HCT116 (cell line): Measurements from ENCODE around the gene ATRAID. TPM values are rescaled to one million over a fixed set of nuclear protein-coding genes. Genes with fewer than 3 reads are reported as not detected.

Source experiments
- ATAC-seq: fragments of 200-7000 bp; cut with Tn5 transposase; 2 replicates; pipeline ENCODE4 v1.9.1; 2020; ENCODE audit warnings: mild to moderate bottlenecking, moderate library complexity
- BruUV-seq: library from RNA; stranded (reverse); fragments of 400-500 nt; replicated peaks from 2 replicates; lab custom pipeline; 2021; lab: Mats Ljungman, UMichigan
- CTCF ChIA-PET: fragments of 300-600 bp; sonication (Branson Sonifier 250); formaldehyde crosslinking; loops from one replicate; lab custom pipeline; 2021; ENCODE audit warnings: antibody characterized with exemption; lab: Charles Lee
- POLR2A ChIA-PET: fragments of 300-600, 350-600 bp; sonication (Branson Sonifier 250); formaldehyde crosslinking; loops from one replicate; lab custom pipeline; 2021; ENCODE audit warnings: antibody characterized with exemption; lab: Charles Lee
- RAD21 ChIA-PET, 2 experiments: fragments of 300-600 bp; sonication (Branson Sonifier 250); formaldehyde crosslinking; loops; one replicate each; lab custom pipeline; 2023; ENCODE audit warnings: low total read pairs in 2 of 2; ENCODE audit not compliant: uncharacterized antibody in 2 of 2, unreplicated experiment in 2 of 2, low non-redundant PET in 1 of 2; lab: Charles Lee
- DNase-seq: peaks from one replicate; pipeline ENCODE4 v3.0.0-alpha.2; 2010; ENCODE audit warnings: low read depth, low spot score
- H2AFZ ChIP-seq: fragments of 200-600 bp; shearing (Covaris generic), sonication (generic); 2 replicates; pipeline ENCODE4 v1.6.1; 2017; ENCODE audit warnings: low read depth, mixed run types, mixed read lengths, antibody characterized with exemption, low read length; ENCODE audit not compliant: poor library complexity, severe bottlenecking
- H3K27ac ChIP-seq: 2 replicates; pipeline ENCODE4 v1.5.1; 2012; ENCODE audit warnings: low read depth, low read length
- H3K27me3 ChIP-seq: fragments of 200-600 bp; sonication (generic); 2 replicates; pipeline ENCODE4 v1.6.1; 2016; ENCODE audit warnings: mixed run types, low read length, mixed read lengths; ENCODE audit not compliant: insufficient read depth
- H3K36me3 ChIP-seq, 2 experiments: fragments of 200-500 bp in 1 of 2; fragments of 200-600 bp in 1 of 2; sonication (Bioruptor generic) in 1 of 2; sonication (generic) in 1 of 2; 2 replicates each; pipeline versions ENCODE4 v1.5.1 to v1.6.1; 2014 to 2016; ENCODE audit warnings: low read length in 2 of 2, inconsistent platforms in 1 of 2, mixed read lengths in 1 of 2, mixed run types in 1 of 2; ENCODE audit not compliant: insufficient read depth in 2 of 2, control insufficient read depth in 1 of 2
- H3K4me1 ChIP-seq, 2 experiments: fragments of 200-600 bp in 1 of 2; sonication (generic) in 1 of 2; 2 replicates each; pipeline versions ENCODE4 v1.5.1 to v1.6.1; 2012 to 2017; ENCODE audit warnings: low read length in 2 of 2, inconsistent platforms in 1 of 2, mild to moderate bottlenecking in 1 of 2, mixed read lengths in 1 of 2, mixed run types in 1 of 2, moderate library complexity in 1 of 2; ENCODE audit not compliant: insufficient read depth in 2 of 2, control insufficient read depth in 1 of 2
- H3K4me2 ChIP-seq: fragments of 200-600 bp; sonication (generic); 2 replicates; pipeline ENCODE4 v1.6.1; 2017; ENCODE audit warnings: mixed run types, low read length, mixed read lengths
- H3K4me3 ChIP-seq, 2 experiments: fragments of 200-600 bp in 1 of 2; sonication (generic) in 1 of 2; replicated peaks in 1 of 2; 2 replicates each; pipeline ENCODE4 v1.5.1; 2011 to 2016; ENCODE audit warnings: low read length in 2 of 2, control low read depth in 1 of 2, low read depth in 1 of 2, mild to moderate bottlenecking in 1 of 2, mixed read lengths in 1 of 2, mixed run types in 1 of 2
- H3K79me2 ChIP-seq: fragments of 200-600 bp; sonication (generic); 2 replicates; pipeline ENCODE4 v1.6.1; 2017; ENCODE audit warnings: mild to moderate bottlenecking, mixed run types, low read length, moderate library complexity, mixed read lengths; ENCODE audit not compliant: insufficient read depth
- H3K9ac ChIP-seq: fragments of 200-600 bp; sonication (generic); 2 replicates; pipeline ENCODE4 v1.6.1; 2016; ENCODE audit warnings: low read length, mixed read lengths
- H3K9me2 ChIP-seq: fragments of 200-600 bp; sonication (generic), shearing (Covaris generic); 2 replicates; pipeline ENCODE4 v1.6.1; 2017; ENCODE audit warnings: mixed run types, mild to moderate bottlenecking, moderate library complexity; ENCODE audit not compliant: insufficient read depth
- H3K9me3 ChIP-seq, 2 experiments: fragments of 200-500 bp in 1 of 2; fragments of 200-600 bp in 1 of 2; sonication (Bioruptor generic) in 1 of 2; sonication (generic) in 1 of 2; 2 replicates each; pipeline ENCODE4 v1.6.1; 2014 to 2017; ENCODE audit warnings: low read length in 2 of 2, mixed read lengths in 2 of 2, inconsistent platforms in 1 of 2, low read depth in 1 of 2, mild to moderate bottlenecking in 1 of 2, mixed run types in 1 of 2, moderate library complexity in 1 of 2; ENCODE audit not compliant: control insufficient read depth in 1 of 2, insufficient read depth in 1 of 2
- H4K20me1 ChIP-seq: fragments of 200-600 bp; sonication (generic), shearing (Covaris generic); 2 replicates; pipeline ENCODE4 v1.6.1; 2017; ENCODE audit warnings: mixed run types, mild to moderate bottlenecking, moderate library complexity; ENCODE audit not compliant: insufficient read depth
- EZH2 ChIP-seq: fragments of 200-600 bp; sonication (generic); IDR thresholded peaks from 2 replicates; pipeline ENCODE4 v1.6.1; 2017; ENCODE audit warnings: antibody characterized with exemption, mixed run types
- RAD21 ChIP-seq: IDR thresholded peaks from 2 replicates; pipeline ENCODE4 v1.6.1; 2012; ENCODE audit warnings: low read depth, mild to moderate bottlenecking
- intact Hi-C: fragments of 100-400 bp; cut with micrococcal nuclease; formaldehyde crosslinking; loops from 2 replicates; pipeline ENCODE4 v1.10.0; 2022
- total RNA-seq: library from RNA; stranded (reverse); gene quantifications from one replicate; pipeline ENCODE4 v1.2.1, GENCODE V29; 2021; ENCODE audit not compliant: unreplicated experiment
- TF ChIP-seq, protein P1 (sequence below), 3 experiments: fragments of 200-600 bp in 1 of 3; sonication (generic) in 1 of 3; IDR thresholded peaks in 2 of 3; conservative IDR thresholded peaks in 1 of 3; 2 replicates each; pipeline ENCODE4 v1.5.1; 2012 to 2017; ENCODE audit warnings: low read depth in 2 of 3, low read length in 2 of 3, antibody characterized with exemption in 1 of 3, borderline replicate concordance in 1 of 3, control low read depth in 1 of 3, mild to moderate bottlenecking in 1 of 3, mixed read lengths in 1 of 3, mixed run types in 1 of 3, moderate library complexity in 1 of 3; ENCODE audit not compliant: insufficient read depth in 1 of 3

The ATRAID gene
- total RNA-seq, 1 experiment from 2014 or later = 93.6 TPM

DNA sequence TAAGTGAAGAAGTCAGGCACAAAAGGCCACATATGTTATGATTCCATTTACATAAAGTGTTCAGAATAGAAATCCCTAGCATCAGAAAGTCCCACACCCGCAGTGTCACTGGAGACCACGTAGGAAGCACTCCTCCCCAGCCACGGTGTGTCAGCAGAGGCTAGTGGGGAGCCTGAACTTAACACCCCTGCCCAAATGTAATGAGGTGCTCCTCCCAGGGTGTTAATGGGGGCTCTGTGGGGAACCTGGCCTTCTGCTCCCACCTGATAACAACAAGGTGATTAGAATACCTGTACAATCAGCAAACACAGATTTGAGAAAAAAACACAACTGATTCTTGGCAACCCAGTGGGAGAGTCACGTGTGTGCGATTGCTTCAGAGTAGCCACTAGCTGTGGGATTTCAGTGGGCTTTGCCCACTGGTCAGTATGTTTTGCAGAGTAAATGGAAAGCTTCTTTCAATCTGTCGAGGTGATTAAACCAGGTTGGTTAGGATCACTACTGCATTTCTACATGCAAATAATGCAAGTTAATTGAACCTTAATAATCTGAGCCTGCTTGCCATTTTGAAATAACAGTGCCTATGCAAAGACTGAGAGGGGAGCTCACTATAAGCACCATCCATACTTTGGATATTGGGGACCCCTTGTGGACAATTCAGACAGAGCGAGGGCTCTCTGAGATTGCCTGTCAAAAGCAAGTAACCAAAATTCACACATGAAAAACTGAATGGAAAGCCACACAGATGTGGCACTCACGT, 20.6 kb upstream of the ATRAID start:
- Histone ChIP-seq H3K4me2 (no peak overlapping the region), H3K27me3 (no peaks in the 10 kb centered on the region), H3K79me2 (no peaks in the 10 kb centered on the region), H3K9me2 (no peaks in the 10 kb centered on the region), H3K27ac (no peak overlapping the region), H3K36me3 (no peaks in the 10 kb centered on the region), H3K9ac (no peak overlapping the region), H4K20me1 (no peaks in the 10 kb centered on the region), H2AFZ (peak overlapping the region; percentile 27), H3K4me1 (no peaks in the 10 kb centered on the region), H3K4me3 (no peak overlapping the region), H3K9me3 (no peaks in the 10 kb centered on the region)
- intact Hi-C loops = loop anchor here (1.0 to 10.0 kb wide), 2 partner anchors 93 to 226 kb away; no protein-coding TSS in a partner anchor
- ATAC-seq = peak; percentile 97
- TF ChIP-seq RAD21 (peak; percentile 85), EZH2 (no peak)
- TF ChIP-seq, protein P1, sequence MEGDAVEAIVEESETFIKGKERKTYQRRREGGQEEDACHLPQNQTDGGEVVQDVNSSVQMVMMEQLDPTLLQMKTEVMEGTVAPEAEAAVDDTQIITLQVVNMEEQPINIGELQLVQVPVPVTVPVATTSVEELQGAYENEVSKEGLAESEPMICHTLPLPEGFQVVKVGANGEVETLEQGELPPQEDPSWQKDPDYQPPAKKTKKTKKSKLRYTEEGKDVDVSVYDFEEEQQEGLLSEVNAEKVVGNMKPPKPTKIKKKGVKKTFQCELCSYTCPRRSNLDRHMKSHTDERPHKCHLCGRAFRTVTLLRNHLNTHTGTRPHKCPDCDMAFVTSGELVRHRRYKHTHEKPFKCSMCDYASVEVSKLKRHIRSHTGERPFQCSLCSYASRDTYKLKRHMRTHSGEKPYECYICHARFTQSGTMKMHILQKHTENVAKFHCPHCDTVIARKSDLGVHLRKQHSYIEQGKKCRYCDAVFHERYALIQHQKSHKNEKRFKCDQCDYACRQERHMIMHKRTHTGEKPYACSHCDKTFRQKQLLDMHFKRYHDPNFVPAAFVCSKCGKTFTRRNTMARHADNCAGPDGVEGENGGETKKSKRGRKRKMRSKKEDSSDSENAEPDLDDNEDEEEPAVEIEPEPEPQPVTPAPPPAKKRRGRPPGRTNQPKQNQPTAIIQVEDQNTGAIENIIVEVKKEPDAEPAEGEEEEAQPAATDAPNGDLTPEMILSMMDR (IDR thresholded peaks at IDR 0.05 in 2 of 3, conservative IDR thresholded peaks at IDR 0.05 in 1 of 3; ENCODE audit: borderline replicate concordance in 1 of 3, insufficient read depth in 1 of 3, low read depth in 2 of 3, low read length in 2 of 3) = peak; percentile 71 to 87 (median 74)
- CTCF ChIA-PET = interaction anchor here (0.6 to 1.6 kb wide), 15 partner anchors 12 to 248 kb away, joined by 3 to 9 read pairs (median 4); partner anchors contain the start of genes ATRAID and SLC5A6
- POLR2A ChIA-PET = no interaction called here
- RAD21 ChIA-PET = no interaction called here
- BruUV-seq = no TSS peak
- DNase-seq = peak; percentile 43
